Liver (tissue), 9 donors: ENCODE measurements around the gene CWF19L2. TPM values are rescaled to one million over a fixed set of nuclear protein-coding genes. Genes with fewer than 3 reads are reported as not detected.

Source experiments
- DNase-seq: peaks from one replicate; pipeline ENCODE4 v3.0.0-alpha.2; 2017; ENCODE audit warnings: low spot score
- H3K27ac ChIP-seq, 2 donors: one replicate each; pipeline ENCODE4 v1.7.0; 2013; ENCODE audit warnings: inconsistent platforms in 2 of 2, low read length in 2 of 2, control low read depth in 1 of 2, low read depth in 1 of 2, mild to moderate bottlenecking in 1 of 2
- H3K27me3 ChIP-seq, 4 donors: one replicate each; pipeline versions ENCODE4 v1.6.1 to v1.7.0; 2013; ENCODE audit warnings: low read length in 3 of 4, inconsistent platforms in 1 of 4, mild to moderate bottlenecking in 1 of 4, moderate library complexity in 1 of 4; ENCODE audit not compliant: control insufficient read depth in 4 of 4, insufficient read depth in 4 of 4
- H3K36me3 ChIP-seq, 4 donors: one replicate each; pipeline versions ENCODE4 v1.6.1 to v1.7.0; 2013; ENCODE audit warnings: low read length in 3 of 4, mild to moderate bottlenecking in 3 of 4, low read depth in 1 of 4, moderate library complexity in 1 of 4; ENCODE audit not compliant: control insufficient read depth in 4 of 4, insufficient read depth in 3 of 4
- H3K4me1 ChIP-seq, 4 donors: one replicate each; pipeline versions ENCODE4 v1.6.1 to v1.7.0; 2013; ENCODE audit warnings: low read length in 3 of 4, mild to moderate bottlenecking in 3 of 4, moderate library complexity in 1 of 4; ENCODE audit not compliant: control insufficient read depth in 4 of 4, insufficient read depth in 4 of 4
- H3K4me3 ChIP-seq, 3 donors: one replicate each; pipeline versions ENCODE4 v1.6.1 to v1.7.0; 2013; ENCODE audit warnings: low read length in 3 of 3, control low read depth in 1 of 3, low read depth in 1 of 3, mild to moderate bottlenecking in 1 of 3
- H3K9ac ChIP-seq, 2 donors: one replicate each; pipeline ENCODE4 v1.7.0; 2013; ENCODE audit warnings: low read length in 2 of 2, mild to moderate bottlenecking in 2 of 2, moderate library complexity in 2 of 2, control low read depth in 1 of 2, low read depth in 1 of 2
- H3K9me3 ChIP-seq, 4 donors: one replicate each; pipeline versions ENCODE4 v1.6.1 to v1.7.0; 2013; ENCODE audit warnings: low read length in 3 of 4; ENCODE audit not compliant: control insufficient read depth in 4 of 4
- ATF3 ChIP-seq: IDR thresholded peaks from 2 replicates; pipeline ENCODE4 v1.6.1; 2016; ENCODE audit warnings: antibody characterized with exemption
- CTCF ChIP-seq: fragments of 150-350 bp; IDR thresholded peaks from 2 replicates; pipeline ENCODE4 v1.5.1; 2017; ENCODE audit warnings: improper control_type of control experiment, low read depth, low read length; ENCODE audit not compliant: missing input control
- EGR1 ChIP-seq, 2 donors: IDR thresholded peaks; 2 replicates each; pipeline ENCODE4 v1.6.1; 2016 to 2018; ENCODE audit warnings: antibody characterized with exemption in 2 of 2, low read depth in 2 of 2
- FOXA1 ChIP-seq: IDR thresholded peaks from 2 replicates; pipeline ENCODE4 v1.6.1; 2016; ENCODE audit warnings: antibody characterized with exemption
- FOXA2 ChIP-seq: IDR thresholded peaks from 2 replicates; pipeline ENCODE4 v1.6.1; 2016; ENCODE audit warnings: antibody characterized with exemption
- GABPA ChIP-seq, 2 donors: IDR thresholded peaks in 1 of 2; conservative IDR thresholded peaks in 1 of 2; 2 replicates each; pipeline ENCODE4 v1.6.1; 2016; ENCODE audit warnings: antibody characterized with exemption in 2 of 2, mild to moderate bottlenecking in 1 of 2, moderate library complexity in 1 of 2
- HNF4A ChIP-seq, 2 donors: conservative IDR thresholded peaks; 2 replicates each; pipeline ENCODE4 v1.6.1; 2016; ENCODE audit warnings: antibody characterized with exemption in 2 of 2, mild to moderate bottlenecking in 2 of 2
- HNF4G ChIP-seq: IDR thresholded peaks from 2 replicates; pipeline ENCODE4 v1.6.1; 2016; ENCODE audit warnings: antibody characterized with exemption
- JUND ChIP-seq, 2 donors: IDR thresholded peaks; 2 replicates each; pipeline ENCODE4 v1.6.1; 2016; ENCODE audit warnings: antibody characterized with exemption in 2 of 2
- MAX ChIP-seq: IDR thresholded peaks from 2 replicates; pipeline ENCODE4 v1.6.1; 2016; ENCODE audit warnings: antibody characterized with exemption
- NR2F2 ChIP-seq: IDR thresholded peaks from 2 replicates; pipeline ENCODE4 v1.6.1; 2016; ENCODE audit warnings: antibody characterized with exemption
- RAD21 ChIP-seq, 2 donors: IDR thresholded peaks; 2 replicates each; pipeline ENCODE4 v1.6.1; 2016; ENCODE audit warnings: antibody characterized with exemption in 2 of 2, mild to moderate bottlenecking in 2 of 2
- REST ChIP-seq: IDR thresholded peaks from 2 replicates; pipeline ENCODE4 v1.6.1; 2016; ENCODE audit warnings: antibody characterized with exemption, mild to moderate bottlenecking
- RXRA ChIP-seq, 2 donors: IDR thresholded peaks; 2 replicates each; pipeline ENCODE4 v1.6.1; 2017 to 2018; ENCODE audit warnings: antibody characterized with exemption in 2 of 2, mild to moderate bottlenecking in 1 of 2
- SP1 ChIP-seq: IDR thresholded peaks from 2 replicates; pipeline ENCODE4 v1.6.1; 2018; ENCODE audit warnings: antibody characterized with exemption, mild to moderate bottlenecking
- TAF1 ChIP-seq: conservative IDR thresholded peaks from 2 replicates; pipeline ENCODE4 v1.6.1; 2016; ENCODE audit warnings: antibody characterized with exemption, mild to moderate bottlenecking
- YY1 ChIP-seq: IDR thresholded peaks from 2 replicates; pipeline ENCODE4 v1.6.1; 2016; ENCODE audit warnings: antibody characterized with exemption, mild to moderate bottlenecking
- ZBTB33 ChIP-seq: IDR thresholded peaks from 2 replicates; pipeline ENCODE4 v1.6.1; 2016; ENCODE audit warnings: antibody characterized with exemption
- WGBS: extraction: QIAGEN DNeasy Blood & Tissue Kit; methylation state at CpG from one replicate; pipeline ENCODE4 v1.1.7; 2013; 5-methylcytosine and 5-hydroxymethylcytosine counted together
- polyA plus RNA-seq, 2 donors: library from polyadenylated mRNA; stranded (reverse) in 1 of 2; unstranded in 1 of 2; fragments of 200-250 nt in 1 of 2; fragments of >200 nt in 1 of 2; fragmentation: Nextera tagmentation in 1 of 2; extraction: Ambion mirVana in 1 of 2; gene quantifications; one replicate each; pipeline versions ENCODE4 v1.2.1 to v1.2.3, GENCODE V29; 2013 to 2015
- total RNA-seq, 2 donors: library from RNA; depleted of rRNA; stranded (reverse); fragments of >200 nt; gene quantifications; one replicate each; pipeline ENCODE4 v1.2.3, GENCODE V29; 2014
- donor health status: healthy.
- donor health status: healthy.
- donor health status: healthy.
- donor health status: healthy.
- donor health status: healthy.

CWF19L2 gene
- total and polyA plus RNA-seq, 4 donors, result 2.0 to 10.7 (median 5.8) TPM

- Histone ChIP-seq H3K27ac (no peak overlapping the region), H3K9me3 (no peaks in the 10 kb centered on the region), H3K4me3 (no peak overlapping the region), H3K4me1 (peaks cover 0 to 3% (median 0%) of the 10 kb centered on the region in 4 donors), H3K36me3 (peaks cover 0 to under 1% (median 0%) of the 10 kb centered on the region in 4 donors), H3K27me3 (no peaks in the 10 kb centered on the region), H3K9ac (no peak overlapping the region)
- DNase-seq, result no peak
- no peak for TF ChIP-seq EGR1 (IDR thresholded peaks at IDR 0.05; ENCODE audit: low read depth in 2 of 2)
- TF ChIP-seq CTCF, result no peak
- TF ChIP-seq FOXA1, result no peak
- no peak for TF ChIP-seq TAF1
- TF ChIP-seq REST, result no peak
- no peak for TF ChIP-seq YY1
- no peak for TF ChIP-seq ZBTB33
- TF ChIP-seq HNF4A (conservative IDR thresholded peaks at IDR 0.05), result no peak
- TF ChIP-seq NR2F2, result no peak
- TF ChIP-seq MAX, result no peak
- TF ChIP-seq HNF4G, result no peak
- no peak for TF ChIP-seq SP1
- TF ChIP-seq GABPA (IDR thresholded peaks at IDR 0.05 in 1 of 2, conservative IDR thresholded peaks at IDR 0.05 in 1 of 2), result no peak
- no peak for TF ChIP-seq ATF3
- no peak for TF ChIP-seq RXRA (IDR thresholded peaks at IDR 0.05)
- no peak for TF ChIP-seq RAD21 (IDR thresholded peaks at IDR 0.05)
- no peak for TF ChIP-seq FOXA2
- TF ChIP-seq JUND (IDR thresholded peaks at IDR 0.05), result no peak
- WGBS, result 95% methylated on average over 2 of the region's 2 CpGs
Measured at GRCh38 chr11:107337917-107338316, 119.7 kb downstream of the CWF19L2 start.
